Fibroblast of lung (primary cell): ENCODE results near the gene TMED5.

Experiments
- EZH2 ChIP-seq: IDR thresholded peaks from 2 replicates; pipeline ENCODE4 v1.5.1; 2012; ENCODE audit warnings: low read length, control low read depth, mild to moderate bottlenecking; ENCODE audit errors: missing control alignments
- TF ChIP-seq, protein P1 (sequence below), 2 donors: IDR thresholded peaks in 1 of 2; conservative IDR thresholded peaks in 1 of 2; 1 replicate in 1 of 2; 2 replicates in 1 of 2; pipeline ENCODE4 v1.5.1; 2011 to 2012; ENCODE audit warnings: low read length in 2 of 2, control low read depth in 1 of 2, inconsistent platforms in 1 of 2, low read depth in 1 of 2, mild to moderate bottlenecking in 1 of 2

DNA sequence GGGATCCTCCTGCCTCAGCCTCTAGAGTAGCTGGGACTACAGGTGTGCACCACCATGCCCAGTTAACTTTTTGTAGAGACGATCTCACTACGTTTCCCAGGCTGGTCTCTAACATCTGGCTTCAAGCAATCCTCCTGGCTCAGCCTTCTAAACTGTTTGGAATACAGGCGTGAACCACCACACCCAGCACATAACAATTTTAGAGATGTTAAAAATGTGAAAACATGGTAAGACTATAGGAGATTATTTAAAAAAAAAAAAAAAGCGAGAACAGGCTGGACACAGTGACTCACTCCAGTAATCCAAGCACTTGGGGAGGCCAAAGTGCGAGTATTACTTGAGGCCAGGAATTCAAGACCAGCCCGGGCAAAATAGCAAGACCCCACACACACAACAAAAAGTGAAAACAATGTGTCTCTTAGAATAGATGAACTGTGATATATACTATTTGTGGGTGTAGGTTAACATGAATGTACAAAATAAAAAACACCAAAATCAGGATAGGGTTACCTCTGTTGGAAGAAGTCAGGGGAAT, 19.9 kb upstream of the TMED5 start:
- TF ChIP-seq, protein P1, sequence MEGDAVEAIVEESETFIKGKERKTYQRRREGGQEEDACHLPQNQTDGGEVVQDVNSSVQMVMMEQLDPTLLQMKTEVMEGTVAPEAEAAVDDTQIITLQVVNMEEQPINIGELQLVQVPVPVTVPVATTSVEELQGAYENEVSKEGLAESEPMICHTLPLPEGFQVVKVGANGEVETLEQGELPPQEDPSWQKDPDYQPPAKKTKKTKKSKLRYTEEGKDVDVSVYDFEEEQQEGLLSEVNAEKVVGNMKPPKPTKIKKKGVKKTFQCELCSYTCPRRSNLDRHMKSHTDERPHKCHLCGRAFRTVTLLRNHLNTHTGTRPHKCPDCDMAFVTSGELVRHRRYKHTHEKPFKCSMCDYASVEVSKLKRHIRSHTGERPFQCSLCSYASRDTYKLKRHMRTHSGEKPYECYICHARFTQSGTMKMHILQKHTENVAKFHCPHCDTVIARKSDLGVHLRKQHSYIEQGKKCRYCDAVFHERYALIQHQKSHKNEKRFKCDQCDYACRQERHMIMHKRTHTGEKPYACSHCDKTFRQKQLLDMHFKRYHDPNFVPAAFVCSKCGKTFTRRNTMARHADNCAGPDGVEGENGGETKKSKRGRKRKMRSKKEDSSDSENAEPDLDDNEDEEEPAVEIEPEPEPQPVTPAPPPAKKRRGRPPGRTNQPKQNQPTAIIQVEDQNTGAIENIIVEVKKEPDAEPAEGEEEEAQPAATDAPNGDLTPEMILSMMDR (conservative IDR thresholded peaks at IDR 0.05 in 1 of 2, IDR thresholded peaks at IDR 0.05 in 1 of 2; ENCODE audit: low read depth in 1 of 2, low read length in 2 of 2) = no peak
- TF ChIP-seq EZH2 = no peak
